ENCODE measurements around the gene TMEM198.

The TMEM198 gene

GRCh38 chr2:219527076-219527394 lies 16.8 kb upstream of the TMEM198 start:
- TF ChIP-seq, protein P1, sequence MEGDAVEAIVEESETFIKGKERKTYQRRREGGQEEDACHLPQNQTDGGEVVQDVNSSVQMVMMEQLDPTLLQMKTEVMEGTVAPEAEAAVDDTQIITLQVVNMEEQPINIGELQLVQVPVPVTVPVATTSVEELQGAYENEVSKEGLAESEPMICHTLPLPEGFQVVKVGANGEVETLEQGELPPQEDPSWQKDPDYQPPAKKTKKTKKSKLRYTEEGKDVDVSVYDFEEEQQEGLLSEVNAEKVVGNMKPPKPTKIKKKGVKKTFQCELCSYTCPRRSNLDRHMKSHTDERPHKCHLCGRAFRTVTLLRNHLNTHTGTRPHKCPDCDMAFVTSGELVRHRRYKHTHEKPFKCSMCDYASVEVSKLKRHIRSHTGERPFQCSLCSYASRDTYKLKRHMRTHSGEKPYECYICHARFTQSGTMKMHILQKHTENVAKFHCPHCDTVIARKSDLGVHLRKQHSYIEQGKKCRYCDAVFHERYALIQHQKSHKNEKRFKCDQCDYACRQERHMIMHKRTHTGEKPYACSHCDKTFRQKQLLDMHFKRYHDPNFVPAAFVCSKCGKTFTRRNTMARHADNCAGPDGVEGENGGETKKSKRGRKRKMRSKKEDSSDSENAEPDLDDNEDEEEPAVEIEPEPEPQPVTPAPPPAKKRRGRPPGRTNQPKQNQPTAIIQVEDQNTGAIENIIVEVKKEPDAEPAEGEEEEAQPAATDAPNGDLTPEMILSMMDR (conservative IDR thresholded peaks at IDR 0.05; ENCODE audit: low read depth, low read length), result no peak
- Histone ChIP-seq H3K79me2 (ENCODE audit: insufficient read depth, low read depth) (no peaks in the 10 kb centered on the region), H3K4me1 (ENCODE audit: low read depth, poor library complexity, severe bottlenecking) (peaks cover 8% of the 10 kb centered on the region)

GRCh38 chr2:219527472-219527871 lies 16.4 kb upstream of the TMEM198 start:
- Histone ChIP-seq H3K36me3 (ENCODE audit: insufficient read depth) (no peaks in the 10 kb centered on the region), H3K27ac (no peak overlapping the region), H3K9ac (no peak overlapping the region), H4K20me1 (ENCODE audit: insufficient read depth) (no peaks in the 10 kb centered on the region), H2AFZ (ENCODE audit: low read depth) (no peak overlapping the region), H3K4me2 (no peak overlapping the region), H3K4me3 (IDR thresholded peaks at IDR 0.05; ENCODE audit: insufficient read depth, low read depth, low read length) (no peak overlapping the region), H3K27me3 (ENCODE audit: insufficient read depth, low read depth) (peaks cover 88% of the 10 kb centered on the region), H3K79me2 (ENCODE audit: insufficient read depth, low read depth) (no peaks in the 10 kb centered on the region), H3K4me1 (ENCODE audit: low read depth, poor library complexity, severe bottlenecking) (peaks cover 8% of the 10 kb centered on the region)
- TF ChIP-seq, protein P1 (conservative IDR thresholded peaks at IDR 0.05; ENCODE audit: low read depth, low read length), result no peak

More at GRCh38 chr2:219527076-219527394, 16.8 kb upstream of the TMEM198 start:
- peaks cover 85% of the 10 kb centered on the region for H3K27me3 ChIP-seq (ENCODE audit: insufficient read depth, low read depth)
- H3K36me3 ChIP-seq (ENCODE audit: insufficient read depth), result no peaks in the 10 kb centered on the region
- no peak overlapping the region for H3K27ac ChIP-seq
- H2AFZ ChIP-seq (ENCODE audit: low read depth), result no peak overlapping the region
- no peak overlapping the region for H3K9ac ChIP-seq
- no peaks in the 10 kb centered on the region for H4K20me1 ChIP-seq (ENCODE audit: insufficient read depth)
- no peak overlapping the region for H3K4me2 ChIP-seq
- no peak overlapping the region for H3K4me3 ChIP-seq (IDR thresholded peaks at IDR 0.05; ENCODE audit: insufficient read depth, low read depth, low read length)

GRCh38 chr2:219530048-219530963 lies 13.5 kb upstream of the TMEM198 start:
- H3K4me2 ChIP-seq, result no peak overlapping the region
- H2AFZ ChIP-seq (ENCODE audit: low read depth), result no peak overlapping the region
- peaks cover 75% of the 10 kb centered on the region for H3K27me3 ChIP-seq (ENCODE audit: insufficient read depth, low read depth)
- no peak overlapping the region for H3K9ac ChIP-seq
- no peak overlapping the region for H3K27ac ChIP-seq
- TF ChIP-seq, protein P1 (conservative IDR thresholded peaks at IDR 0.05; ENCODE audit: low read depth, low read length), result peak; percentile 90
- no peaks in the 10 kb centered on the region for H3K79me2 ChIP-seq (ENCODE audit: insufficient read depth, low read depth)
- no peaks in the 10 kb centered on the region for H3K36me3 ChIP-seq (ENCODE audit: insufficient read depth)
- H3K4me1 ChIP-seq (ENCODE audit: low read depth, poor library complexity, severe bottlenecking), result peaks cover 8% of the 10 kb centered on the region
- no peak overlapping the region for H3K4me3 ChIP-seq (IDR thresholded peaks at IDR 0.05; ENCODE audit: insufficient read depth, low read depth, low read length)
- H4K20me1 ChIP-seq (ENCODE audit: insufficient read depth), result no peaks in the 10 kb centered on the region

- Histone ChIP-seq H3K4me1 (ENCODE audit: low read depth, poor library complexity, severe bottlenecking) (peaks cover 8% of the 10 kb centered on the region), H2AFZ (ENCODE audit: low read depth) (no peak overlapping the region), H3K9ac (no peak overlapping the region), H3K36me3 (ENCODE audit: insufficient read depth) (no peaks in the 10 kb centered on the region), H3K4me3 (IDR thresholded peaks at IDR 0.05; ENCODE audit: insufficient read depth, low read depth, low read length) (no peak overlapping the region), H3K27ac (no peak overlapping the region), H4K20me1 (ENCODE audit: insufficient read depth) (no peaks in the 10 kb centered on the region), H3K27me3 (ENCODE audit: insufficient read depth, low read depth) (peaks cover 61% of the 10 kb centered on the region), H3K79me2 (ENCODE audit: insufficient read depth, low read depth) (no peaks in the 10 kb centered on the region), H3K4me2 (no peak overlapping the region)
- TF ChIP-seq, protein P1 (conservative IDR thresholded peaks at IDR 0.05; ENCODE audit: low read depth, low read length), result no peak
These were observed 12.0 kb upstream of the TMEM198 start for GRCh38 chr2:219531639-219532377.

All from KMS-11 (cell line).